Esophagus (tissue), 2 donors: ENCODE data around the gene GALNTL6. TPM values are rescaled to one million over a fixed set of nuclear protein-coding genes. Genes with fewer than 3 reads are reported as not detected.
"Not testable (repeated sequence)": the region's sequence is repeated elsewhere in the genome, so short reads cannot be mapped to it uniquely, and the experiment has no call there.

ENCODE experiments used
- H3K27ac ChIP-seq, 2 donors: one replicate each; pipeline ENCODE4 v1.5.1; 2013; ENCODE audit warnings: low read depth in 2 of 2, mild to moderate bottlenecking in 2 of 2, inconsistent platforms in 1 of 2, low read length in 1 of 2, moderate library complexity in 1 of 2
- H3K27me3 ChIP-seq, 2 donors: one replicate each; pipeline ENCODE4 v1.6.1; 2013; ENCODE audit warnings: low read length in 2 of 2, control low read depth in 1 of 2, mild to moderate bottlenecking in 1 of 2; ENCODE audit not compliant: insufficient read depth in 2 of 2, control insufficient read depth in 1 of 2
- H3K36me3 ChIP-seq, 2 donors: one replicate each; pipeline ENCODE4 v1.6.1; 2013; ENCODE audit warnings: low read length in 1 of 2; ENCODE audit not compliant: control insufficient read depth in 2 of 2, insufficient read depth in 2 of 2
- H3K4me1 ChIP-seq, 2 donors: one replicate each; pipeline ENCODE4 v1.6.1; 2013; ENCODE audit warnings: low read length in 1 of 2; ENCODE audit not compliant: control insufficient read depth in 2 of 2, insufficient read depth in 2 of 2
- H3K4me3 ChIP-seq, 2 donors: one replicate each; pipeline ENCODE4 v1.5.1; 2013; ENCODE audit warnings: low read length in 2 of 2, mild to moderate bottlenecking in 2 of 2, low read depth in 1 of 2, moderate library complexity in 1 of 2
- H3K9me3 ChIP-seq, 2 donors: one replicate each; pipeline ENCODE4 v1.6.1; 2013; ENCODE audit warnings: mild to moderate bottlenecking in 2 of 2, low read depth in 1 of 2, low read length in 1 of 2, moderate library complexity in 1 of 2; ENCODE audit not compliant: control insufficient read depth in 2 of 2, insufficient read depth in 1 of 2
- WGBS, 2 donors: extraction: QIAGEN DNeasy Blood & Tissue Kit; methylation state at CpG; one replicate each; pipeline ENCODE4 v1.1.7; 2013; 5-methylcytosine and 5-hydroxymethylcytosine counted together
- polyA plus RNA-seq, 2 donors: library from polyadenylated mRNA; stranded (reverse); fragments of 200-250 nt; gene quantifications; one replicate each; pipeline ENCODE4 v1.2.3, GENCODE V29; 2013
- donor health status: healthy with polysubstance abuse.
- donor health status: Bipolar disorder and iron deficiency.

The GALNTL6 gene
- polyA plus RNA-seq, 2 donors = not detected

DNA sequence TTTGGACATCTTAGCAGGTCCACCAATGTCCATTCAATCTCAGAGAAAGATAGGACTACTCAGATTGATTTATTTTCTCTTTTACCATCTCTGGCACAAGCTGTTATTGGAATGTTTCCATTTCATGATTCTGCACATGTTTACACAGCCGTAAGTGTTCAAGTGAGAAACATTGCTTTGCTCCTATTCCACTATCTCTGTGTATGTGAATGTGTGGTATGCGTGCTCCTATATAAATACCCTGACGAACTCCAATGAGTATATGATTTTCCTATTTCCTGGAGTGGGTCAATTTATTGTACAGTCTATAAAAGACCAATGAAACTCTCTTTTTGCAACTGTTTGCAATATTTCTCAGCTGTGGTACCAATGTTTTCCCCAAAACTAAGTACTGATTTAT is 1134.4 kb downstream of the GALNTL6 start:
- Histone ChIP-seq H3K9me3 (no peaks in the 10 kb centered on the region), H3K27ac (no peak overlapping the region), H3K27me3 (no peaks in the 10 kb centered on the region), H3K36me3 (no peaks in the 10 kb centered on the region), H3K4me3 (no peak overlapping the region), H3K4me1 (peaks cover 0 to 3% of the 10 kb centered on the region in 2 donors)
- WGBS, 2 donors = 33 to 41% methylated on average over 3 of the region's 3 CpGs

DNA sequence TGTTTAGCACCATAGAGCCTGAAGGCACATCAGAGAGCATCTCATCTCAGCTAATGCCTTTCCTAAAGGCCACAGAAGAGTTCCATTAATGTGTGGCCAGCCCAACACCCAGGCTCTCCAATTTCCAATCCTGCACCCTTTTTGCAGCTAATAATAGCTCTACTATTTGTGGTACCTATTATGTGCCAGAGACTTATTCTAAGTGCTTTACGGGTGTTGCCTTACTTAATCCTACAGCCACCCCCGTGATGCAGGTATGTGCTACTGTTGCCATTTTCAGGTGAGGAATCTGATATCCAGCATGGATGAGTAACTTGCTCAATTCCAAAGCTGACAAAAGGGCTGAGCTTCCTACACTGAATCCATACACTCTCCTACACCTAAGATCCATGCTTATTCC is 1137.8 kb downstream of the GALNTL6 start:
- no peaks in the 10 kb centered on the region for H3K36me3 ChIP-seq
- no peak overlapping the region for H3K27ac ChIP-seq
- H3K4me3 ChIP-seq = no peak overlapping the region
- H3K27me3 ChIP-seq = no peaks in the 10 kb centered on the region
- no peaks in the 10 kb centered on the region for H3K4me1 ChIP-seq
- H3K9me3 ChIP-seq = no peaks in the 10 kb centered on the region
- 59 to 83% methylated on average over 2 of the region's 2 CpGs for WGBS, 2 donors

GRCh38 chr4:172951679-172952451 is 1138.7 kb downstream of the GALNTL6 start:
- Histone ChIP-seq H3K4me1 (no peaks in the 10 kb centered on the region), H3K4me3 (no peak overlapping the region), H3K27ac (no peak overlapping the region), H3K27me3 (no peaks in the 10 kb centered on the region), H3K9me3 (no peaks in the 10 kb centered on the region), H3K36me3 (no peaks in the 10 kb centered on the region)
- 92 to 94% methylated on average over 11 of the region's 11 CpGs for WGBS, 2 donors

DNA sequence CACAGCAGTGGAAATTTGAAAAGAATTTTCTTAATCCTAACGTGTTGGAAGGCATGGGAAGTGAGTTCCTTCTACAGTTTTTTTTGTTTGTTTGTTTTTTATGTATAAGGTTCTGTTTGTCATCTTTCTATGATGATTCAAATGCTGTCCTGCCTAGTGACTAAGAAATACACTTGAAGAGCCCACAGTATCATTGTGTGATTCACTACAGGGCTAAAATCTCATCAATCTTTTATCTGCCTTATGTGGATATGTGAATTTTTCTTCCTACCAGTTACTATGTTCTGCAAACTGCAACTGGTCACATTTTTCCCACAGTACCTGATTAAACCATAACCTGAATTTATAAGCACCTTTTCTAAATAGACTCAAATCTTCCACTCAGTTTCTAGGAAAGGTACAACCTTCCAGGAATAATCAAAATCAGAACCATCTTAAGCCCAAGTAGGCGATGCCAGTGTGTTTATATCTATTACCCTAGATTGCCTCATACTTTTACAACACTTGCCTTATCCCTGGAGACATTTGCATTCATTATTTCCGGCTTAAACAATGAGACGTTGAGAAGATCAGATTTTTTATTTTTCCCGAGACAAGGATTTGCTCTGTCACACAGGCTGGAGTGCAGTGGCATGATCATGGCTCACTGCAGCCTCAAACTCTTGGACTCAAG is 1140.8 kb downstream of the GALNTL6 start:
- Histone ChIP-seq H3K9me3 (no peaks in the 10 kb centered on the region), H3K4me3 (no peak overlapping the region), H3K27ac (no peak overlapping the region), H3K36me3 (no peaks in the 10 kb centered on the region), H3K27me3 (no peaks in the 10 kb centered on the region), H3K4me1 (no peaks in the 10 kb centered on the region)
- 64 to 75% methylated on average over 5 of the region's 5 CpGs for WGBS, 2 donors

- not testable (repeated sequence) for H3K9me3 ChIP-seq, H3K4me1 ChIP-seq, H3K4me3 ChIP-seq, H3K27me3 ChIP-seq, H3K27ac ChIP-seq, H3K36me3 ChIP-seq
- 90% methylated on average over 3 of the region's 3 CpGs for WGBS, 2 donors
Measured at GRCh38 chr4:172956340-172956739, 1143.1 kb downstream of the GALNTL6 start.

DNA sequence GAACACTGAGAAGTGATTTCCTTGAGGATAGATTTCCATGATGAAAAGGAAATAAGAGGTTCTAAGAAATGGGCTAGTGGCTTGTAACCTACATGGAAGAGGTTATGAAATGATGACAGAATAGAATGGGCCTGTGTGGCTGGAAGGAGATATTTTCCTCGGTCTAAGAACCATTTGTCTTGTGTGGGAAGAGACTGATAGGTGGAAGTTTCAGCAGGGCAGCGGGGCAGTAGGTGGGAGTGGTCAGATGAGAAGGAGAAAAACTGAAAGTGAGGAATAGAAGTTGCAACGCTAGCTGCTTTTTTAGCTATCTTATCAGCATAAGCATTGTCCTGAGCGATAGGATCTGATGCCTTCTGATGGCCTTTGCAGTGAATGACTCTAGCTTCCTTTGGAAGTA is 1144.0 kb downstream of the GALNTL6 start:
- Histone ChIP-seq H3K4me3 (no peak overlapping the region), H3K27me3 (no peaks in the 10 kb centered on the region), H3K4me1 (no peaks in the 10 kb centered on the region), H3K27ac (no peak overlapping the region), H3K36me3 (no peaks in the 10 kb centered on the region), H3K9me3 (no peaks in the 10 kb centered on the region)
- WGBS, 2 donors = 77 to 91% methylated on average over 4 of the region's 4 CpGs

GRCh38 chr4:172962564-172963353 is 1149.6 kb downstream of the GALNTL6 start:
- no peaks in the 10 kb centered on the region for H3K9me3 ChIP-seq
- no peak overlapping the region for H3K4me3 ChIP-seq
- no peaks in the 10 kb centered on the region for H3K36me3 ChIP-seq
- WGBS, 2 donors = 31 to 33% methylated on average over 10 of the region's 10 CpGs
- peak overlapping the region in 1 of 2 donors; percentile 2 for H3K27ac ChIP-seq
- peaks cover 0 to 5% of the 10 kb centered on the region in 2 donors for H3K27me3 ChIP-seq
- H3K4me1 ChIP-seq = no peaks in the 10 kb centered on the region

DNA sequence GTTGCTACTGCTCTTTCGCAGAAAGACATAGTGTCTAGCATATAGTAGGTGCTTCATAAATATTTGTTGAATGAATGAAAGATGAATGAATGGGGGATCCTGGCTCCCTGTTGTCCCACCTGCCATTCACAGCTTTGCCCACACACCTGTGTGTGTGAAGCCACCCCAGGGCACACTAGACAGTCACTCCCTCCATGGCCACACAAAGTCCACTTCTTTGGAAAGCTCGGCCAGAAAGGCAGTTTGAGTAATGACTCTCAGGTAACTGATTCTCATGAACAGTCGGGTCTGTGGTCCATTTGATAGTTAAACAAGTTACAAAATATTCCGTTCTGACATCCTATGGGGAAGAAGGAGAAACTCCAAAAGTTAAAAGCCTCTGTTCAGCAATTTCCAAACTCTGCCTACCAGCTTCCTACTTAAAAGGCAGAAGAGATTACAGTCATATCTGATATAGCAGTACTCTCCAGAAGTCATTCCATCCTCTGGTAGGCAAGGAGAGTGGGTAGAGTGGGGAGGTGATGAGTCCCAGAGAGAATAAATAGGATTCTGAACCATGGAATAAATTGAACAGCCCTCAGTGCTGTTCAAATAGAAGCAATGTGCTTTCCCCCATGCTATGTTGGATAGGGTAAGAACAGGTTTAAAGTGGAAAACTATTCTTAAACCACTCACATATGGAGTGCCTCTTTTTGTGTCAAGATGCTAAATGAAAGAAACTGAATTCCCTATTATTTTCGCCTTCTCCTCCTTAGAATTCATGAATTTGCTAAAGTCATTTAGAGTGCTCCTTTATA is 1150.5 kb downstream of the GALNTL6 start:
- H3K9me3 ChIP-seq = no peaks in the 10 kb centered on the region
- H3K4me3 ChIP-seq = no peak overlapping the region
- H3K27ac ChIP-seq = no peak overlapping the region
- H3K27me3 ChIP-seq = peaks cover 0 to 5% of the 10 kb centered on the region in 2 donors
- WGBS, 2 donors = 86 to 90% methylated on average over 5 of the region's 5 CpGs
- no peaks in the 10 kb centered on the region for H3K4me1 ChIP-seq
- no peaks in the 10 kb centered on the region for H3K36me3 ChIP-seq

DNA sequence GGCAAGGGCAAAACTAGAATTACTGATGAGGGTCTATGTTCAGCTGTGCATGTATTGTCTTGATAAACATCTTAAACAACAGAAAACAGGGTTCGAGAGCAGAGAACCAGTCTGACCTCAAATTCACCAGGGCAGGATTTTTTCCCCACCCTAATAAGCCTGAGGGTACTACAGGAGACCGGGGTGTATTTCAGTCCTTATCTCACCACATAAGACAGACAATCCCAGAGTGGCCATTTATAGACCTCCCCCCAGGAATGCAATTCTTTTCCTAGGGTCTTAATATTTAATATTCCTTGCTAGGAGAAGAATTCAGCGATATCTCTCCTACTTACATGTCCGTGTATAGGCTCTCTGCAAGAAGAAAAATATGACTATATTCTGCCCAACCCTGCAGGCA is 1157.0 kb downstream of the GALNTL6 start:
- not testable (repeated sequence) for H3K36me3 ChIP-seq, H3K9me3 ChIP-seq, H3K27me3 ChIP-seq, H3K4me1 ChIP-seq, H3K27ac ChIP-seq, H3K4me3 ChIP-seq
- 89 to 94% methylated on average over 4 of the region's 4 CpGs for WGBS, 2 donors
